WTC11 (cell line): Measurements from ENCODE around the gene RESP18. TPM values are rescaled to one million over a fixed set of nuclear protein-coding genes. Genes with fewer than 3 reads are reported as not detected.
A peak's percentile ranks its signal among the peaks of the same experiment; 100 is the strongest.

Experiments used
- ATAC-seq: fragments of 200-7000 bp; cut with Tn5 transposase; 2 replicates; pipeline ENCODE4 v1.10.0; 2021; ENCODE audit warnings: mild to moderate bottlenecking, moderate library complexity
- CTCF ChIA-PET: fragments of 300-600 bp; sonication (Branson Sonifier 250); formaldehyde crosslinking; loops from one replicate; lab custom pipeline; 2021; ENCODE audit warnings: antibody characterized with exemption; lab: Charles Lee
- POLR2A ChIA-PET: fragments of 350-600 bp; sonication (Branson Sonifier 250); formaldehyde crosslinking; loops from one replicate; lab custom pipeline; 2021; ENCODE audit warnings: antibody characterized with exemption; lab: Charles Lee
- DNase-seq: peaks from one replicate; pipeline ENCODE4 v3.0.0; 2021; ENCODE audit warnings: low spot score
- H3K27ac Mint-ChIP-seq: 2 replicates; pipeline ENCODE4 v1.8.0; 2021; ENCODE audit warnings: mixed read lengths
- H3K27me3 Mint-ChIP-seq: 2 replicates; pipeline ENCODE4 v1.8.0; 2021; ENCODE audit warnings: low read depth, mild to moderate bottlenecking, moderate library complexity, mixed read lengths
- H3K36me3 Mint-ChIP-seq: 2 replicates; pipeline ENCODE4 v1.8.0; 2021; ENCODE audit warnings: mixed read lengths
- H3K4me1 Mint-ChIP-seq: 2 replicates; pipeline ENCODE4 v1.8.0; 2022; ENCODE audit warnings: mixed read lengths
- H3K4me3 Mint-ChIP-seq: 2 replicates; pipeline ENCODE4 v1.8.0; 2021; ENCODE audit warnings: mild to moderate bottlenecking, moderate library complexity, mixed read lengths
- H3K9me3 Mint-ChIP-seq: 2 replicates; pipeline ENCODE4 v1.8.0; 2021; ENCODE audit warnings: mixed read lengths
- ATF3 ChIP-seq: sonication (generic); formaldehyde crosslinking; conservative IDR thresholded peaks from 2 replicates; pipeline ENCODE4 v1.8.1; 2022; ENCODE audit warnings: mild to moderate bottlenecking, missing genetic modification reagents
- ATF6 ChIP-seq: sonication (generic); formaldehyde crosslinking; IDR thresholded peaks from 2 replicates; pipeline ENCODE4 v1.8.1; 2023; ENCODE audit warnings: mild to moderate bottlenecking, missing genetic modification reagents
- CBFB ChIP-seq: sonication (generic); formaldehyde crosslinking; IDR thresholded peaks from 2 replicates; pipeline ENCODE4 v1.8.1; 2022; ENCODE audit warnings: mild to moderate bottlenecking, low read depth, missing genetic modification reagents
- CTCF ChIP-seq: fragments of 200-600 bp; IDR thresholded peaks from 2 replicates; pipeline ENCODE4 v1.8.0; 2022; ENCODE audit warnings: antibody characterized with exemption
- ERG ChIP-seq: fragments of 250-450 bp; sonication (Bioruptor Pico); IDR thresholded peaks from 2 replicates; pipeline ENCODE4 v1.8.0; 2021; ENCODE audit warnings: mild to moderate bottlenecking
- HMGA2 ChIP-seq: fragments of 250-450 bp; sonication (Bioruptor Pico); IDR thresholded peaks from 2 replicates; pipeline ENCODE4 v1.4.0; 2021; ENCODE audit warnings: mild to moderate bottlenecking, moderate library complexity
- JAZF1 ChIP-seq: fragments of 250-450 bp; sonication (Bioruptor Pico); IDR thresholded peaks from 2 replicates; pipeline ENCODE4 v1.9.0; 2021; ENCODE audit warnings: moderate library complexity, mild to moderate bottlenecking, inconsistent platforms
- NR2C2 ChIP-seq: sonication (generic); formaldehyde crosslinking; IDR thresholded peaks from 2 replicates; pipeline ENCODE4 v1.8.0; 2022; ENCODE audit warnings: mild to moderate bottlenecking, missing genetic modification reagents
- SOX15 ChIP-seq: fragments of 250-450 bp; sonication (Bioruptor Pico); IDR thresholded peaks from 2 replicates; pipeline ENCODE4 v1.9.0; 2021; ENCODE audit warnings: mild to moderate bottlenecking
- SP1 ChIP-seq: sonication (generic); formaldehyde crosslinking; conservative IDR thresholded peaks from 2 replicates; pipeline ENCODE4 v1.8.1; 2022; ENCODE audit warnings: missing genetic modification reagents
- TCF7 ChIP-seq: sonication (generic); formaldehyde crosslinking; IDR thresholded peaks from 2 replicates; pipeline ENCODE4 v1.8.0; 2022; ENCODE audit warnings: mild to moderate bottlenecking, low read depth, missing genetic modification reagents, moderate library complexity
- ZNF138 ChIP-seq: sonication (generic); formaldehyde crosslinking; conservative IDR thresholded peaks from 2 replicates; pipeline ENCODE4 v1.8.1; 2022; ENCODE audit warnings: mild to moderate bottlenecking, moderate library complexity, missing genetic modification reagents
- ZNF219 ChIP-seq: sonication (generic); formaldehyde crosslinking; IDR thresholded peaks from 2 replicates; pipeline ENCODE4 v1.8.0; 2023; ENCODE audit warnings: missing genetic modification reagents, mild to moderate bottlenecking, borderline replicate concordance
- ZNF425 ChIP-seq: fragments of 250-450 bp; sonication (Bioruptor Pico); conservative IDR thresholded peaks from 2 replicates; pipeline ENCODE4 v1.9.0; 2021; ENCODE audit warnings: mild to moderate bottlenecking
- ZNF532 ChIP-seq: fragments of 250-450 bp; sonication (Bioruptor Pico); IDR thresholded peaks from 2 replicates; pipeline ENCODE4 v1.9.0; 2021; ENCODE audit warnings: mild to moderate bottlenecking, borderline replicate concordance
- ZNF671 ChIP-seq: fragments of 250-450 bp; sonication (Bioruptor Pico); IDR thresholded peaks from 2 replicates; pipeline ENCODE4 v1.8.0; 2021; ENCODE audit warnings: mild to moderate bottlenecking
- total RNA-seq: library from RNA; stranded (reverse); gene quantifications from 3 replicates; pipeline ENCODE4 v1.2.3, GENCODE V29; 2021
- TF ChIP-seq, protein P1 (sequence below): sonication (generic); formaldehyde crosslinking; IDR thresholded peaks from 2 replicates; pipeline ENCODE4 v1.8.0; 2023; ENCODE audit warnings: missing genetic modification reagents
- TF ChIP-seq, protein P2 (sequence below): sonication (generic); formaldehyde crosslinking; IDR thresholded peaks from 2 replicates; pipeline ENCODE4 v1.8.0; 2023; ENCODE audit warnings: missing genetic modification reagents, mild to moderate bottlenecking, borderline replicate concordance

RESP18 gene
- total RNA-seq, 1 experiment from 2014 or later = not detected

GRCh38 chr2:219300022-219300421, 32.5 kb downstream of the RESP18 start (continued):
- TF ChIP-seq ZNF425 (no peak), ATF3 (no peak), SP1 (no peak), ERG (CRISPR knock-in tag) (no peak), ZNF138 (CRISPR knock-in tag) (no peak), ZNF671 (CRISPR knock-in tag) (no peak), SOX15 (CRISPR knock-in tag) (no peak)
- TF ChIP-seq, protein P1, sequence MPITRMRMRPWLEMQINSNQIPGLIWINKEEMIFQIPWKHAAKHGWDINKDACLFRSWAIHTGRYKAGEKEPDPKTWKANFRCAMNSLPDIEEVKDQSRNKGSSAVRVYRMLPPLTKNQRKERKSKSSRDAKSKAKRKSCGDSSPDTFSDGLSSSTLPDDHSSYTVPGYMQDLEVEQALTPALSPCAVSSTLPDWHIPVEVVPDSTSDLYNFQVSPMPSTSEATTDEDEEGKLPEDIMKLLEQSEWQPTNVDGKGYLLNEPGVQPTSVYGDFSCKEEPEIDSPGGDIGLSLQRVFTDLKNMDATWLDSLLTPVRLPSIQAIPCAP (CRISPR knock-in tag) = no peak

GRCh38 chr2:219299372-219299760, 33.2 kb downstream of the RESP18 start:
- H3K4me1 Mint-ChIP-seq = peaks cover 19% of the 10 kb centered on the region
- H3K9me3 Mint-ChIP-seq = peaks cover 5% of the 10 kb centered on the region; the same call in 1 of the 2 replicates
- ChIA-PET CTCF (interaction anchor here (0.6 to 3.5 kb wide), 29 partner anchors 9 to 269 kb away, joined by 3 to 21 read pairs (median 4); partner anchors contain the start of genes ANKZF1, ATG9A, CNPPD1 and DNAJB2), POLR2A (no interaction called here)
- DNase-seq (no peak), ATAC-seq (no peak)
- TF ChIP-seq ZNF671 (CRISPR knock-in tag) (no peak), ZNF219 (CRISPR knock-in tag) (no peak), CBFB (CRISPR knock-in tag) (no peak), CTCF (no peak), TCF7 (no peak), JAZF1 (no peak), ATF6 (no peak), HMGA2 (CRISPR knock-in tag) (no peak), NR2C2 (CRISPR knock-in tag) (no peak), ZNF532 (no peak), ZNF138 (CRISPR knock-in tag) (no peak)
- TF ChIP-seq, protein P2, sequence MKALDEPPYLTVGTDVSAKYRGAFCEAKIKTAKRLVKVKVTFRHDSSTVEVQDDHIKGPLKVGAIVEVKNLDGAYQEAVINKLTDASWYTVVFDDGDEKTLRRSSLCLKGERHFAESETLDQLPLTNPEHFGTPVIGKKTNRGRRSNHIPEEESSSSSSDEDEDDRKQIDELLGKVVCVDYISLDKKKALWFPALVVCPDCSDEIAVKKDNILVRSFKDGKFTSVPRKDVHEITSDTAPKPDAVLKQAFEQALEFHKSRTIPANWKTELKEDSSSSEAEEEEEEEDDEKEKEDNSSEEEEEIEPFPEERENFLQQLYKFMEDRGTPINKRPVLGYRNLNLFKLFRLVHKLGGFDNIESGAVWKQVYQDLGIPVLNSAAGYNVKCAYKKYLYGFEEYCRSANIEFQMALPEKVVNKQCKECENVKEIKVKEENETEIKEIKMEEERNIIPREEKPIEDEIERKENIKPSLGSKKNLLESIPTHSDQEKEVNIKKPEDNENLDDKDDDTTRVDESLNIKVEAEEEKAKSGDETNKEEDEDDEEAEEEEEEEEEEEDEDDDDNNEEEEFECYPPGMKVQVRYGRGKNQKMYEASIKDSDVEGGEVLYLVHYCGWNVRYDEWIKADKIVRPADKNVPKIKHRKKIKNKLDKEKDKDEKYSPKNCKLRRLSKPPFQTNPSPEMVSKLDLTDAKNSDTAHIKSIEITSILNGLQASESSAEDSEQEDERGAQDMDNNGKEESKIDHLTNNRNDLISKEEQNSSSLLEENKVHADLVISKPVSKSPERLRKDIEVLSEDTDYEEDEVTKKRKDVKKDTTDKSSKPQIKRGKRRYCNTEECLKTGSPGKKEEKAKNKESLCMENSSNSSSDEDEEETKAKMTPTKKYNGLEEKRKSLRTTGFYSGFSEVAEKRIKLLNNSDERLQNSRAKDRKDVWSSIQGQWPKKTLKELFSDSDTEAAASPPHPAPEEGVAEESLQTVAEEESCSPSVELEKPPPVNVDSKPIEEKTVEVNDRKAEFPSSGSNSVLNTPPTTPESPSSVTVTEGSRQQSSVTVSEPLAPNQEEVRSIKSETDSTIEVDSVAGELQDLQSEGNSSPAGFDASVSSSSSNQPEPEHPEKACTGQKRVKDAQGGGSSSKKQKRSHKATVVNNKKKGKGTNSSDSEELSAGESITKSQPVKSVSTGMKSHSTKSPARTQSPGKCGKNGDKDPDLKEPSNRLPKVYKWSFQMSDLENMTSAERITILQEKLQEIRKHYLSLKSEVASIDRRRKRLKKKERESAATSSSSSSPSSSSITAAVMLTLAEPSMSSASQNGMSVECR (CRISPR knock-in tag) = no peak
- peak overlapping the region; percentile 51 for H3K4me3 Mint-ChIP-seq
- no peaks in the 10 kb centered on the region for H3K36me3 Mint-ChIP-seq
- H3K27ac Mint-ChIP-seq = no peak overlapping the region
- H3K27me3 Mint-ChIP-seq = peaks cover 75% of the 10 kb centered on the region
